ENCODE measurements around the gene STK11IP. TPM values are rescaled to one million over a fixed set of nuclear protein-coding genes. Genes with fewer than 3 reads are reported as not detected.

Gene STK11IP
- total and polyA plus RNA-seq, 10 of the 15 experiments (the other 5 are each of a cell fraction or from before 2014, with no cell fraction given) = 0.42 to 24.0 (median 11.4) TPM

GRCh38 chr2:219628235-219628985, 30.8 kb downstream of the STK11IP start:
- BruUV-seq (replicated peaks) = no TSS peak
- 57% methylated on average over 23 of the region's 26 CpGs for WGBS (ENCODE audit: insufficient coverage, insufficient replicate concordance, low lambda C conversion rate, missing lambda C conversion rate)
- no peak for TF ChIP-seq E2F4 (IDR thresholded peaks at IDR 0.05; ENCODE audit: low read depth, low read length)
- no peak for TF ChIP-seq MLLT1 (IDR thresholded peaks at IDR 0.05)
- no peak for TF ChIP-seq POLR2AphosphoS5 (IDR thresholded peaks at IDR 0.05; ENCODE audit: low read length)
- TF ChIP-seq ATF2 (IDR thresholded peaks at IDR 0.05; ENCODE audit: low read length) = no peak
- no peak for TF ChIP-seq ESRRA (IDR thresholded peaks at IDR 0.05; ENCODE audit: low read length)
- TF ChIP-seq YBX1 (IDR thresholded peaks at IDR 0.05) = no peak
- no peak for TF ChIP-seq NBN (IDR thresholded peaks at IDR 0.05)
- no peak for TF ChIP-seq ZNF217 (IDR thresholded peaks at IDR 0.05)
- no peak for TF ChIP-seq PAX8 (IDR thresholded peaks at IDR 0.05)
- no peak for TF ChIP-seq ATF7 (IDR thresholded peaks at IDR 0.05; ENCODE audit: low read depth)
- no peak for TF ChIP-seq SKIL (IDR thresholded peaks at IDR 0.05; ENCODE audit: low read depth, poor library complexity, severe bottlenecking)
- TF ChIP-seq BCLAF1 (IDR thresholded peaks at IDR 0.05) = no peak
- TF ChIP-seq RUNX3 (IDR thresholded peaks at IDR 0.05; ENCODE audit: low read length) = no peak
- no peak for TF ChIP-seq SMAD5 (IDR thresholded peaks at IDR 0.05; ENCODE audit: low read depth)
- no peak for TF ChIP-seq CHD2 (IDR thresholded peaks at IDR 0.05; ENCODE audit: borderline replicate concordance, low read depth, low read length)
- no peak for TF ChIP-seq GATAD2B (conservative IDR thresholded peaks at IDR 0.05; ENCODE audit: low read depth)
- ChIA-PET POLR2A (no interaction called here), RAD21 (ENCODE audit: unreplicated experiment) (no interaction called here), SMC1A (ENCODE audit: uncharacterized antibody, unreplicated experiment) (no interaction called here), CTCF (no interaction called here)
- no peak overlapping the region for H2AFZ ChIP-seq (ENCODE audit: control insufficient read depth, low read depth, low read length)
- no peaks in the 10 kb centered on the region; the same call in 2 of the 3 replicates for H3K9me3 ChIP-seq (replicated peaks; ENCODE audit: control insufficient read depth, insufficient read depth, low read length)
- in situ Hi-C loops (cut with MboI) = no loop called here
- no peaks in the 10 kb centered on the region for H3K79me2 ChIP-seq (ENCODE audit: control insufficient read depth, insufficient read depth, low read length)
- no peaks in the 10 kb centered on the region; the same call in 1 of the 2 replicates for H4K20me1 ChIP-seq (ENCODE audit: control insufficient read depth, insufficient read depth)
- no peak overlapping the region for H3K4me3 ChIP-seq
- intact Hi-C loops (cut with micrococcal nuclease; ENCODE audit: unreplicated experiment) = no loop called here
- no peaks in the 10 kb centered on the region for H3K36me3 ChIP-seq (ENCODE audit: control insufficient read depth in 2 of 2, insufficient read depth in 2 of 2, low read length in 1 of 2)
- FAIRE-seq (no peak), ATAC-seq (no peak), DNase-seq (ENCODE audit: low read depth, low spot score) (no peak)
- H3K27ac ChIP-seq (ENCODE audit: control insufficient read depth, insufficient read depth) = no peak overlapping the region
- no peaks in the 10 kb centered on the region for H3K4me1 ChIP-seq (ENCODE audit: control insufficient read depth, insufficient read depth, low read length)
- no peak overlapping the region for H3K9ac ChIP-seq (ENCODE audit: control insufficient read depth, insufficient read depth, low read length)
- H3K27me3 ChIP-seq (replicated peaks in 1 of 2; ENCODE audit: control insufficient read depth in 2 of 2, insufficient read depth in 2 of 2, low read length in 1 of 2) = peaks cover 4 to 6% of the 10 kb centered on the region in 2 experiments
- no peak overlapping the region for H3K4me2 ChIP-seq (ENCODE audit: control insufficient read depth, insufficient read depth)
